ENCODE results near the gene CNTN2.

DNA sequence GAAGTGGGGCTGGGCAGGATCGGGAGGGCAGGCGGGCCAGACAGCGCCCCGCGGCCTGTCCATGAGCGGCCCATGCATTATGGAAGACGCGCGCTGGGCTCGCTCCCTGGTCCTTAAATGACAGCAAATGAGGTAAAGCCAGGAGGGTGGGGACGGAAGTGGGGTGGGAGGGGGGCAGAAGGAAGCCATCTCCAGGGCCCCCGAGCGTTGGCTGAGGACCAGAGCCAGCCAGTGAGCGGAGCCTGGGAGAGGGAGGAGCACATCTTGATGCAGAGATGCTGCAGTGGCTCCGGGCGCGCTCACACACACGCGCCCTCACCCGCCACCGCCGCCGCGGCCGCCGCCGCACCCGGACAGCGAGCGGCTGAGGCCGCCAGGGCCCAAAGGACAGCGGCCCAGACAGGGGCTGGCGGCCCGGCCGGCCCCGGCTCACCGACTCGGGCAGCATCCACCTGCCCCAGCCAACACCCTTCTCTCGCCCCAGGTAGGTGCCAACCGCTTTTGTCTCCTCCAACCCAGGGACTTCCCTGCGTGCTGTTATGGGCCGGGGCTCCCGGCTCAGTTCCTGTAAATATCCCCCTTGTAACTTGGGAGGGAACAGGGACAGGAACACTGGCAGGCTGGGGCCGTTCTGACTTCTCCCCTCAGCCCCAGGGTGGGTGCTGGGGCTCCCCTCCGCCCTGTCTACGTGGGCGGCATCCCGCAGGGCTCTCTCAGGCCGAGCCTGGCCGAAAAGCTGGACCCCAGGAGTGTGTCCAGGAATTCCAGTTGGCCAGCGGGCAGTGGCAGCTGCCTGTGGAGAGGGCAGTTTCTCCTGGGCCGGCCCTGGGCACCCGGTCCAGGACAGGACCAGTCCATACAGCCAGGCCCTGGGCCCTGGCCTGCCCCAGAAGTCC is at the start of gene CNTN2:
- TF ChIP-seq, protein P1, sequence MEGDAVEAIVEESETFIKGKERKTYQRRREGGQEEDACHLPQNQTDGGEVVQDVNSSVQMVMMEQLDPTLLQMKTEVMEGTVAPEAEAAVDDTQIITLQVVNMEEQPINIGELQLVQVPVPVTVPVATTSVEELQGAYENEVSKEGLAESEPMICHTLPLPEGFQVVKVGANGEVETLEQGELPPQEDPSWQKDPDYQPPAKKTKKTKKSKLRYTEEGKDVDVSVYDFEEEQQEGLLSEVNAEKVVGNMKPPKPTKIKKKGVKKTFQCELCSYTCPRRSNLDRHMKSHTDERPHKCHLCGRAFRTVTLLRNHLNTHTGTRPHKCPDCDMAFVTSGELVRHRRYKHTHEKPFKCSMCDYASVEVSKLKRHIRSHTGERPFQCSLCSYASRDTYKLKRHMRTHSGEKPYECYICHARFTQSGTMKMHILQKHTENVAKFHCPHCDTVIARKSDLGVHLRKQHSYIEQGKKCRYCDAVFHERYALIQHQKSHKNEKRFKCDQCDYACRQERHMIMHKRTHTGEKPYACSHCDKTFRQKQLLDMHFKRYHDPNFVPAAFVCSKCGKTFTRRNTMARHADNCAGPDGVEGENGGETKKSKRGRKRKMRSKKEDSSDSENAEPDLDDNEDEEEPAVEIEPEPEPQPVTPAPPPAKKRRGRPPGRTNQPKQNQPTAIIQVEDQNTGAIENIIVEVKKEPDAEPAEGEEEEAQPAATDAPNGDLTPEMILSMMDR (IDR thresholded peaks at IDR 0.05) = no peak
- no peak for TF ChIP-seq POLR2AphosphoS5 (IDR thresholded peaks at IDR 0.05)
- TF ChIP-seq POLR2A (IDR thresholded peaks at IDR 0.05) = no peak

Data from prostate gland (tissue), 2 donors.